CD4-positive, alpha-beta T cell (primary cell): ENCODE results near the gene BCL6B. TPM values are rescaled to one million over a fixed set of nuclear protein-coding genes. Genes with fewer than 3 reads are reported as not detected.
"Not testable (repeated sequence)": the region's sequence is repeated elsewhere in the genome, so short reads cannot be mapped to it uniquely, and the experiment has no call there.

Source experiments
- ATAC-seq: fragments of 200-7000 bp; cut with Tn5 transposase; one replicate; pipeline ENCODE4 v1.10.0; 2022; ENCODE audit warnings: mild to moderate bottlenecking; ENCODE audit not compliant: poor library complexity
- CTCF ChIA-PET: fragments of 350-600 bp; sonication (Branson Sonifier 250); formaldehyde crosslinking; loops from one replicate; lab custom pipeline; 2021; ENCODE audit warnings: antibody characterized with exemption, inconsistent platforms; lab: Charles Lee
- POLR2A ChIA-PET: fragments of 350-600 bp; sonication (Branson Sonifier 250); formaldehyde crosslinking; loops from one replicate; lab custom pipeline; 2021; ENCODE audit warnings: antibody characterized with exemption, inconsistent platforms; lab: Charles Lee
- DNase-seq, 14 experiments: peaks; one replicate each; pipeline ENCODE4 v3.0.0-alpha.2; 2013 to 2020; ENCODE audit warnings: mixed read lengths in 2 of 14
- H3K27ac ChIP-seq, 2 donors: one replicate each; pipeline versions ENCODE4 v1.5.1 to v1.7.0; 2013; ENCODE audit warnings: low read length in 2 of 2, low read depth in 1 of 2, mild to moderate bottlenecking in 1 of 2
- H3K27me3 ChIP-seq, 2 experiments: 1 replicate in 1 of 2; 2 replicates in 1 of 2; pipeline versions ENCODE4 v1.6.1 to v1.7.0; 2013; ENCODE audit warnings: low read length in 2 of 2, control low read depth in 1 of 2, mild to moderate bottlenecking in 1 of 2, moderate library complexity in 1 of 2; ENCODE audit not compliant: insufficient read depth in 2 of 2, control insufficient read depth in 1 of 2
- H3K36me3 ChIP-seq: one replicate; pipeline ENCODE4 v1.6.1; 2013; ENCODE audit warnings: low read length, control low read depth; ENCODE audit not compliant: insufficient read depth
- H3K4me1 ChIP-seq: one replicate; pipeline ENCODE4 v1.6.1; 2013; ENCODE audit warnings: low read length, control low read depth; ENCODE audit not compliant: insufficient read depth
- H3K4me3 ChIP-seq: one replicate; pipeline ENCODE4 v1.5.1; 2013; ENCODE audit warnings: mild to moderate bottlenecking, low read length, moderate library complexity
- H3K9me3 ChIP-seq, 2 experiments: 1 replicate in 1 of 2; 2 replicates in 1 of 2; pipeline versions ENCODE4 v1.6.1 to v1.7.0; 2013; ENCODE audit warnings: low read length in 2 of 2, mild to moderate bottlenecking in 2 of 2, control low read depth in 1 of 2, moderate library complexity in 1 of 2; ENCODE audit not compliant: control insufficient read depth in 1 of 2, insufficient read depth in 1 of 2
- H3K27ac Mint-ChIP-seq: one replicate; pipeline ENCODE4 v1.8.0; 2020; ENCODE audit warnings: mixed read lengths
- H3K27me3 Mint-ChIP-seq: one replicate; pipeline ENCODE4 v1.8.0; 2021; ENCODE audit warnings: mixed read lengths
- H3K36me3 Mint-ChIP-seq: one replicate; pipeline ENCODE4 v1.8.0; 2021; ENCODE audit warnings: low read depth, mixed read lengths
- H3K4me1 Mint-ChIP-seq: one replicate; pipeline ENCODE4 v1.8.0; 2021; ENCODE audit warnings: low read depth, mixed read lengths
- H3K4me3 Mint-ChIP-seq: one replicate; pipeline ENCODE4 v1.8.0; 2020; ENCODE audit warnings: mild to moderate bottlenecking, mixed read lengths
- H3K9me3 Mint-ChIP-seq: one replicate; pipeline ENCODE4 v1.8.0; 2020; ENCODE audit warnings: mixed read lengths
- CTCF ChIP-seq: fragments of 200-600 bp; IDR thresholded peaks from one replicate; pipeline ENCODE4 v1.8.0; 2022; ENCODE audit warnings: antibody characterized with exemption, mild to moderate bottlenecking
- intact Hi-C, 2 experiments: fragments of 100-400 bp; cut with DNase I in 1 of 2; cut with micrococcal nuclease in 1 of 2; formaldehyde crosslinking; loops; one replicate each; pipeline versions ENCODE4 v1.15.1 to v1.9.0; 2023 to 2025; cut with DNase I, micrococcal nuclease
- total RNA-seq, 174 experiments: library from RNA in 2 of 174; stranded (reverse) in 2 of 174; gene quantifications; one replicate each; pipeline ENCODE4 v1.2.3 and lab custom pipeline; 2021 to 2026

The BCL6B gene
- total RNA-seq, 2 experiments from 2014 or later: not detected

DNA sequence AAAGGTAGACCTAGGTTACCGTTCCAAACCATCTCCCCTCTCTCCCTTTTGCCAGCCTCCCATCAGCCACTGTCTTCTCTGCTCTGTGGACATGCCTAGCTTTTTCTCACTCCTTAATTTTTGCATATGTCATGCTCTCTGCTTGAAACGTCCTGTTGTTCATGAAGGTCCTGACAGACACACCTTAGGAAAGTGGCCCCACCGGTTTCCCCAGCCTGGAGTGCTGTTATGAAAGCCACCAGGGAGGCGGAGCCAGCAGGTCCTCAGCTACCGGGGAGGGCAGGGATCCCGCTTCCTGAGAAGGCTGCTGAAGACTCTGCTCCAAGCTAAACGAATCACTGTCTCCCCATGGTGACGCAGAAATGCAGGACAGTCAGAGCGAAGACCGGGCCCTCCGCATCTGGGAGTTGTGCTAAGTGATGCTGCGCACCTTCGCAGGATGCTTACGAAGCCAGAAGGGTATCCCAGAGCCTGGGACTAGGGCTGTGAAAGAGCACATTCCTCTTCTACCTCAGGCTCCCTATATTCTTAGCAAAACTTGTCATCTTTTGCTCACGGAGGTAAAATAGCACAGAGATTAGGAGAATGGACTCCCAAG is 23.4 kb downstream of the BCL6B start:
- ChIA-PET CTCF (interaction anchor here (0.7 to 2.9 kb wide), 20 partner anchors 11 to 543 kb away, joined by 3 to 77 read pairs (median 4); partner anchors contain the start of genes GABARAP, SLC16A13 and TMEM102), POLR2A (interaction anchor here (0.7 to 2.6 kb wide), 25 partner anchors 8 to 641 kb away, joined by 3 to 65 read pairs (median 5); partner anchors contain the start of genes ACADVL, BCL6B, DLG4 and DVL2)
- Mint-ChIP-seq H3K9me3 (no peaks in the 10 kb centered on the region), H3K4me3 (peak overlapping the region; percentile 90), H3K4me1 (peaks cover 44% of the 10 kb centered on the region), H3K27ac (peak overlapping the region; percentile 94), H3K27me3 (no peaks in the 10 kb centered on the region), H3K36me3 (no peaks in the 10 kb centered on the region)
- no peaks in the 10 kb centered on the region for H3K36me3 ChIP-seq
- intact Hi-C loops: loop anchor here (1.0 to 10.0 kb wide), 9 partner anchors 86 to 639 kb away; partner anchors contain the start of genes FGF11 (in 1 of the 2), KCTD11 (in 1 of the 2), MPDU1 (in 1 of the 2) and SLC2A4 (in 1 of the 2)
- DNase-seq: peak in 9 of 14 experiments; percentile 28 to 68 (median 49)
- peaks cover 0 to 7% of the 10 kb centered on the region in 2 experiments for H3K9me3 ChIP-seq
- no peak for TF ChIP-seq CTCF
- peak overlapping the region; percentile 55 for H3K4me3 ChIP-seq
- H3K27me3 ChIP-seq: peaks cover 0 to 5% of the 10 kb centered on the region in 2 experiments
- peaks cover 49% of the 10 kb centered on the region for H3K4me1 ChIP-seq
- peak; percentile 33 for ATAC-seq
- peak overlapping the region; percentile 64 to 68 for H3K27ac ChIP-seq

- POLR2A ChIA-PET: interaction anchor here (0.7 to 2.6 kb wide), 15 partner anchors 8 to 640 kb away, joined by 3 to 65 read pairs (median 8); partner anchors contain the start of genes ACADVL, DLG4, GABARAP and POLR2A
- Histone ChIP-seq H3K4me1 (peaks cover 45% of the 10 kb centered on the region), H3K27ac (peak overlapping the region; percentile 64 to 69), H3K4me3 (peak overlapping the region; percentile 55)
- not testable (repeated sequence) for H3K9me3 Mint-ChIP-seq, H3K9me3 ChIP-seq, H3K36me3 ChIP-seq, H3K27me3 ChIP-seq, H3K27me3 Mint-ChIP-seq, H3K36me3 Mint-ChIP-seq
- Mint-ChIP-seq H3K27ac (peak overlapping the region; percentile 94), H3K4me3 (peak overlapping the region; percentile 90), H3K4me1 (peaks cover 40% of the 10 kb centered on the region)
- CTCF ChIA-PET: interaction anchor here (0.8 to 2.9 kb wide), 13 partner anchors 12 to 542 kb away, joined by 3 to 77 read pairs (median 6); partner anchors contain the start of genes GABARAP and SLC16A13
- intact Hi-C loops: loop anchor here (1.0 to 10.0 kb wide), 9 partner anchors 85 to 638 kb away; partner anchors contain the start of genes FGF11 (in 1 of the 2), KCTD11 (in 1 of the 2), MPDU1 (in 1 of the 2) and SLC2A4 (in 1 of the 2)
- DNase-seq (peak; percentile 52 to 94 (median 68)), ATAC-seq (peak; percentile 30)
Observed at GRCh38 chr17:7046725-7047397, 24.0 kb downstream of the BCL6B start.

- no peaks in the 10 kb centered on the region for H3K36me3 Mint-ChIP-seq
- H3K4me1 Mint-ChIP-seq: peaks cover 39% of the 10 kb centered on the region
- ChIA-PET POLR2A (no interaction called here), CTCF (interaction anchor here (0.9 to 2.1 kb wide), 4 partner anchors 83 to 130 kb away, joined by 3 to 10 read pairs (median 6); no protein-coding TSS in a partner anchor)
- no peak for TF ChIP-seq CTCF
- peak overlapping the region; percentile 94 for H3K27ac Mint-ChIP-seq
- H3K27me3 Mint-ChIP-seq: no peaks in the 10 kb centered on the region
- H3K9me3 Mint-ChIP-seq: no peaks in the 10 kb centered on the region
- intact Hi-C loops: loop anchor here (2.0 to 10.0 kb wide), 7 partner anchors 129 to 637 kb away; partner anchors contain the start of genes FGF11 (in 1 of the 2), KCTD11 (in 1 of the 2), MPDU1 (in 1 of the 2) and SLC2A4 (in 1 of the 2)
- ATAC-seq (no peak), DNase-seq (no peak)
- H3K4me3 Mint-ChIP-seq: peak overlapping the region; percentile 59
- Histone ChIP-seq H3K4me3 (peak overlapping the region; percentile 55), H3K27me3 (peaks cover 0 to 5% of the 10 kb centered on the region in 2 experiments), H3K36me3 (no peaks in the 10 kb centered on the region), H3K27ac (peak overlapping the region in 1 of 2 donors; percentile 69), H3K9me3 (peaks cover 0 to 7% of the 10 kb centered on the region in 2 experiments), H3K4me1 (peaks cover 38% of the 10 kb centered on the region)
Observed at GRCh38 chr17:7047566-7047965, 24.7 kb downstream of the BCL6B start.
